Fibroblast of the aortic adventitia (primary cell): ENCODE measurements around the gene TRAPPC6A. TPM values are rescaled to one million over a fixed set of nuclear protein-coding genes. Genes with fewer than 3 reads are reported as not detected.

Experiments used
- DNase-seq: peaks from one replicate; pipeline ENCODE4 v3.0.0-alpha.2; 2010; ENCODE audit warnings: low read depth
- H3K4me3 ChIP-seq: 2 replicates; pipeline ENCODE4 v1.5.1; 2011; ENCODE audit warnings: low read depth, mild to moderate bottlenecking, control low read depth, low read length, moderate library complexity
- total RNA-seq: library from RNA; depleted of rRNA; stranded (reverse); fragments of >200 nt; gene quantifications from 2 replicates; pipeline ENCODE4 v1.2.3, GENCODE V29; 2012; ENCODE audit warnings: low replicate concordance
- TF ChIP-seq, protein P1 (sequence below): IDR thresholded peaks from 2 replicates; pipeline ENCODE4 v1.5.1; 2011; ENCODE audit warnings: mild to moderate bottlenecking, low read length, control low read depth, inconsistent platforms; ENCODE audit not compliant: insufficient read depth

TRAPPC6A gene
- total RNA-seq, 1 donor, result 6.9 TPM

- H3K4me3 ChIP-seq, result no peak overlapping the region
- TF ChIP-seq, protein P1, sequence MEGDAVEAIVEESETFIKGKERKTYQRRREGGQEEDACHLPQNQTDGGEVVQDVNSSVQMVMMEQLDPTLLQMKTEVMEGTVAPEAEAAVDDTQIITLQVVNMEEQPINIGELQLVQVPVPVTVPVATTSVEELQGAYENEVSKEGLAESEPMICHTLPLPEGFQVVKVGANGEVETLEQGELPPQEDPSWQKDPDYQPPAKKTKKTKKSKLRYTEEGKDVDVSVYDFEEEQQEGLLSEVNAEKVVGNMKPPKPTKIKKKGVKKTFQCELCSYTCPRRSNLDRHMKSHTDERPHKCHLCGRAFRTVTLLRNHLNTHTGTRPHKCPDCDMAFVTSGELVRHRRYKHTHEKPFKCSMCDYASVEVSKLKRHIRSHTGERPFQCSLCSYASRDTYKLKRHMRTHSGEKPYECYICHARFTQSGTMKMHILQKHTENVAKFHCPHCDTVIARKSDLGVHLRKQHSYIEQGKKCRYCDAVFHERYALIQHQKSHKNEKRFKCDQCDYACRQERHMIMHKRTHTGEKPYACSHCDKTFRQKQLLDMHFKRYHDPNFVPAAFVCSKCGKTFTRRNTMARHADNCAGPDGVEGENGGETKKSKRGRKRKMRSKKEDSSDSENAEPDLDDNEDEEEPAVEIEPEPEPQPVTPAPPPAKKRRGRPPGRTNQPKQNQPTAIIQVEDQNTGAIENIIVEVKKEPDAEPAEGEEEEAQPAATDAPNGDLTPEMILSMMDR, result no peak
- DNase-seq, result no peak
Observed at GRCh38 chr19:45115809-45116615, 62.0 kb downstream of the TRAPPC6A start.

DNA sequence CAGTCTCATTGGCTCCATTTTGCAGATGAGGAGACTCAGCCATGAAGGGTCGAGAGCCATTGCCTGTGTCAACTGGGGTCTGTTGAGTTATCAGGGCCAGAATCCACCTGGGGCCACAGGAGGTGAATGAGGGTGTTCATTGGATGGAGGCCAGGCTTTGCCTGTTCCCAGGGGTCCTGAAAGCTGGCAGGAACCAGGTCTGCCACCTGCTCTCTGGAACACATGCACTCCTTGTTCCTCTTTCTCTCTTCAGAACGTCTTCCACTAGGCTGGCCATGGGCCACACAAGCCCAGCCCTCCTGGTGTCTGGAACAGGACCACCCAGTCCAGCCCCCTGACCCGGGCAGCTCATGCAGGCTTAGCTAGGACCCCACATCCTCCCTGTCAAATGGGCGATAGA is 63.9 kb downstream of the TRAPPC6A start:
- H3K4me3 ChIP-seq, result no peak overlapping the region
- no peak for DNase-seq
- TF ChIP-seq, protein P1, result no peak

DNA sequence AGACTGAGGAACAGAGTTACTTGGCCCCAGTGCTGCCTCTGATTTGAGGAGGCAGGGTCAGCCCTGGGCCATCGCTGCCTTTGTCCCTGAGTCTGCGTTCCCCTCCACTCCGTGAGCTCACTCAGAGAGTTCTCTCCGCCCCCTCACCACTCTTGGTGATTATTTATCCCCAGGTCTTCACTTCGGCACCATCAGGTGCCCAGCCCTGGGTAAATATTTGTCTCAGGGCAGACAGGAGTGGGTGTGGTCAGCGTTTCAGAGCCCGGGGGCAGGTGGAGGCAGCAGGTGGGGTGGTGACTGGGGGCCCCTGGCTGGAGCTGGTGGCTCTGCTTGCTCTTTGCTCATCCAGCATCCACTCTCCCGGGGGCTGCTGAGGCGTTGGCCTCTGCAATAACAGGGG is 64.4 kb downstream of the TRAPPC6A start:
- no peak for DNase-seq
- TF ChIP-seq, protein P1, result no peak
- no peak overlapping the region for H3K4me3 ChIP-seq

Other genes with a start within 250 kb of the TRAPPC6A start
- gene APOC4, start 236.0 kb downstream of the TRAPPC6A start, total RNA-seq, result not detected in 2 replicates
- gene APOC2, start 232.2 kb downstream of the TRAPPC6A start, total RNA-seq, result not detected in 2 replicates
- 11.4 and 39.0 TPM in 2 replicates for gene CLPTM1, start 222.9 kb downstream of the TRAPPC6A start, total RNA-seq
- 3.4 and 5.9 TPM in 2 replicates for gene RELB, start 176.8 kb downstream of the TRAPPC6A start, total RNA-seq
- 14.1 and 32.4 TPM in 2 replicates for gene CLASRP, start 139.2 kb downstream of the TRAPPC6A start, total RNA-seq
- gene ZNF296, start 101.8 kb downstream of the TRAPPC6A start, total RNA-seq, result 0.27 TPM in 1 of 2 replicates, not detected in the other
- gene GEMIN7, start 99.0 kb downstream of the TRAPPC6A start, total RNA-seq, result 12.6 and 16.0 TPM in 2 replicates
- 28.0 and 179 TPM in 2 replicates for gene PPP1R37, start 85.1 kb downstream of the TRAPPC6A start, total RNA-seq
- gene NKPD1, start 17.3 kb downstream of the TRAPPC6A start, total RNA-seq, result 0.25 and 0.36 TPM in 2 replicates
- 7.7 and 16.1 TPM in 2 replicates for gene BLOC1S3, start 547 bp upstream of the TRAPPC6A start, total RNA-seq
- under 0.01 TPM in 1 of 2 replicates, not detected in the other for gene EXOC3L2, start 67.2 kb upstream of the TRAPPC6A start, total RNA-seq
- gene MARK4, start 73.0 kb upstream of the TRAPPC6A start, total RNA-seq, result 9.8 and 17.1 TPM in 2 replicates
- gene CKM, start 144.6 kb upstream of the TRAPPC6A start, total RNA-seq, result not detected in 2 replicates
- gene KLC3, start 162.5 kb upstream of the TRAPPC6A start, total RNA-seq, result not detected in 2 replicates
- 22.3 and 34.8 TPM in 2 replicates for gene ERCC2, start 192.3 kb upstream of the TRAPPC6A start, total RNA-seq
- 1.3 and 2.8 TPM in 2 replicates for gene PPP1R13L, start 226.8 kb upstream of the TRAPPC6A start, total RNA-seq
- 3.0 and 5.7 TPM in 2 replicates for gene POLR1G, start 228.4 kb upstream of the TRAPPC6A start, total RNA-seq
- gene ERCC1, start 245.7 kb upstream of the TRAPPC6A start, total RNA-seq, result 109 and 111 TPM in 2 replicates